HCEC 1CT (cell line): Measurements from ENCODE around the gene CSPG4.
"Not testable (repeated sequence)": the region's sequence is repeated elsewhere in the genome, so short reads cannot be mapped to it uniquely, and the experiment has no call there.

Experiments used
- DNase-seq: peaks from one replicate; pipeline ENCODE4 v3.0.0-alpha.2; 2017

The CSPG4 gene

DNA sequence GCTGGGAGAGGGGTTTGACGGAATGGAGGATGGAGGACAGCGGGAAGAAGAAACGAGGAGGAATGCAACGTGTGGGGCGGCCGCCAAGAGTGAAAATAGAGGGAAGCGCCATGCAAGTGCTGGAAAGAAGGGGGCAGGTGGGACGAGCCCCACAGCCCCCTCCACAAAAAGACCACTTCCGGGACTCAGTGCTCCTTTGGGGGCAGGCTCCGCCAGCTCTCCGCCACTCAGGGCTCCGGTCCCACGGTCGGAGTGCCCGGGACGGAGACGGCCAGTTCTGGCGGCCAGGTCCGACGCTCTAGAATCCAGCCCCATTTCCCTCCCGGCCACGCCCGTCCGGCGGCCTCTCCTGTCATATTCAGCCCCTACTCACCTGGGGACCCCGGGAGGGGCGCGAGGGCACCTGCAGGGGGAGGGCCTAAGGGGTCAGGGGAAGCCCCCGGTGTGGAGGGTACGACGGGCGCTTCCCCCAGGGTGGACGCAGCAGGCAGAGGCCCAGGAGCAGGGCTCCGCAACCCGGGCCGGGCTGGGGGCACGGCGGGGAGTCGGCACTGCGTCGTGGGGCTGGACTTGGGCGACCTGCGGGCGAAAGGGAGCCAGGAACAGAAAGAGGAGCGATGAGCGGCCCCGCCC lies 25.5 kb upstream of the CSPG4 start:
- no peak for DNase-seq

DNA sequence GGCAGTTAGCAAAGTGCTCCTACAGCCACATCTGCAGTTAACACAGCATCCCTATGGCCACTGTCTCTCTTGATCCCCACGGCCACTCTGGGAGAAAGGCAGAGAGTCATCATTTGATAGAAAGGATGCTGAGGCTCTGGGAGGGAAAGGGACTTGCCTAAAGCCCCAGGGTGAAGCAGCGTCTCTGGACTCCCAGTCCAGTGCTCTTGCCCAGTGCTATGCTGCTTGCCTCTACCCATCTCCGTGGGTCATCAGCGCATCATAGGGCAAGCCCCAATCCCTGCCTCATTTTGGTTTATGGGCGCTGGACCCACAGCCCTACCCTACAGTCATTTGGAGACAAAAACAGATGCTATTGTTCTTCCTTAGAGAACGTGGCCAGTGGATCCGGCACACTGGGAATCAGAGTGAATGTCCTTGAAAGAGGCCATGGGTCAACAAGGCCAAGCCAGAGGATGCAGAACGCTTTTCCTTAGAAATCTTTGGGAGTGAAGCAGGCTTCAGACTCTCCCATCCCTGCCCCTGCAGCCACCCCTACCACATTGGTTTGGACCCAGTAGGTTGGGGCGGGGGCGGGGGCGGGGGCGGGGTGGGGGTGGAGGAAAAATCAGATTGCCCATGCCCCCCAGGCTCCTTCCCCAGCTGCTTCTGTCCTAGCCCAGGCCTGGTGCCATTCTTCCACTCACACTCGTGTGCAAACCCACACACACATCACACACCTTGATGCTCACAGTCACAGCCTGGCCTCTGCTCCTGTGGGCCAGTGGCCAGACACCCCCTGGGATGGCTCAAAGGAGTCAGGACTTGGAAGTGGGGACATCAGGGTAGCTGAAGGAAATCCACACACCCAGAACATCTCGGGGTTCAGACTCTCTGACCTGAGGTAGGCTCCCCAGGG lies 24.7 kb upstream of the CSPG4 start:
- DNase-seq: not testable (repeated sequence)

DNA sequence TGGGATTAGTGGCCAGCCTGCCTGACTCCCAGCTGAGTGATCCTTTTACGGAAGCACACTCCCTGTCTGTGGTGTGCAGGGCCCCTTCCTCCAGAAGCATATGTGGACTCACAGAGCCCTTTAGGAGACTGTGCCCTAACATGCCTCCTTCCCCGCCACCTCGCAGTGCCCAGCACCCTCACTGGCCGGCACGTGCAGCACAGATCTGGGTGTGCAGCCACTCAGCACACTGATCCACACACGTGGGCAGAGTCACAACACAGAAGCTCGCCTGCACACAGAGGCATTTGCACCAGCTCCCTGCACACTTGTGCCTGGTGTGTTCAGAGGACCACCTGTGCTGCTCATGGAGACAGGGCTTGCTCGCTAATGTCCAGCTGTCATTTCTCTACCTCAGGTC lies 23.6 kb upstream of the CSPG4 start:
- DNase-seq: no peak

DNA sequence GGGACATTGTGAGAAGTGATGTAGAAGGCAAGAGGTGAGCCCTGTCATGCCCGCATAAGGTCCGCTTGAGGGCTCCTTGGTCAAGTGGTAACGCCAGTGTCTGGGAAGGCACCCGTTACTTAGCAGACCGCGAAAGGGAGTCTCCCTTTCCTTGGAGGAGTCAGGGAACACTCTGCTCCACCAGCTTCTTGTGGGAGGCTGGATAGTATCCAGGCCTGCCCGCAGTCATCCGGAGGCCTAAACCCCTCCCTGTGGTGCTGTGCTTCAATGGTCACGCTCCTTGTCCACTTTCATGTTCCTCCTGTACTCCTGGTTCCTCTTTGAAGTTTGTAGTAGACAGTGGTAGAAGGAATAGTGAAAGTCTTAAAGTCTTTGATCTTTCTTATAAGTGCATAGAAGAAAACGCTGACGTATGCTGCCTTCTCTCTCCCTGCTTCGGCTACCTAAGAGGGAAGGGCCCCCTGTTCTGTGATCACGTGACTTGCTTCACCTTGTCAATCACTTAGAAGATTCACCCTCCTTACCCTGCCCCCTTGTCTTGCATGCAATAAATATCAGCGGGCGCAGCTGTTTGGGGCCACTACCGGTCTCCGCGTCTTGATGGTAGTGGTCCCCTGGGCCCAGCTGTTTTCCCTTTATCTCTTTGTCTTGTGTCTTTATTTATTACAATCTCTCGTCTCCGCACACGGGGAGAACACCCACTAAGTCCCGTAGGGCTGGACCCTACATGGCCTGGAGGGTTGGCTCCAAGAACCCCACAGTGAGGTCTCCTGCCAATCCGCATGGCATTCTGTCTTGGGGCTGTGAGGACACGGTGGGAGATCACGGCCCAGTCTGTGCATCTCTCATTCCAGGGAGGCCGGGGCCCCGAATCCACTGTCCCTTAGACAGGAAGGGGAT lies 22.5 kb upstream of the CSPG4 start:
- not testable (repeated sequence) for DNase-seq

DNA sequence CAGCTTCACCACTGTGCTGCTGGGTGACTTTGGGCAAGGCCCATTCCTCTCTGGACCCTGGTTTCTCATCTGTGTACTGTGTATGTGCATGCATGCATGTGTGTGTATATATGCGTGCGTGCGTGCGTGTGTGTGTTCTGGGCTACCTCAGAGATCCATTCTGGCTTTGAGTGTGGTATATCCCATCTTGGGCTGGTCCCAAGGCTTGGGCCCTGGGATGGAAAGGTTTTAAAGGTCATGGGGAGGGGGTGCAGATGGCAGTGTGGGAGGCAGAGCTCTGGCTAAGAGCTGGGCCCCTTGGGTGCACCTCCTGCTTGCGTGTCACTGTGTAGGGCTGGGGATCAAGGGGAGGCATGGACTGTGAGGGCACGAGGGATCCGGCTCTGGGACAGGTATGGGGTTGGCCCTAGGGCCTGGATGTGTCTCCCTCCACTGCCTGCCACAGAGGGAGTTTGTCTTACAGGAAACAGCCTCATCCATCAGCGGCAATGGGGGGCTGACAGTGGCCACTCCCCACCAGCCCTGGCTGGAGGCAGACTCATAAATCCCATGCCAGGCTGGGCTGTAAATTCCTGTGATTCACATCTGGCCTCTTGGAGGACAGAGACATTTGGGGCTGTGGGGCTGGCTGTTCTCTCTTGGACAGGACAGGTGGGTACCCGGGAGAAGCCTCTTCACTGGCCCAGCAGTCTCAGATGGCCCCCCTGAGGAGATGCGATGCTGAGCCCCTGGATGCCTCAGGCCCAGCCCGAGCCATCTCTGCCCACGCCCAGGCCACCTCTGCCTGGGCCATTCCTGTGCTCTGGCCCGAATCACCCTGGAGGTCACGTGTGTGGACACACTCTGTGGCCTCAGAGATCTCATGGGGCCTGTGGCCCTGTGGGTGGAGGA lies 21.4 kb upstream of the CSPG4 start:
- no peak for DNase-seq

DNA sequence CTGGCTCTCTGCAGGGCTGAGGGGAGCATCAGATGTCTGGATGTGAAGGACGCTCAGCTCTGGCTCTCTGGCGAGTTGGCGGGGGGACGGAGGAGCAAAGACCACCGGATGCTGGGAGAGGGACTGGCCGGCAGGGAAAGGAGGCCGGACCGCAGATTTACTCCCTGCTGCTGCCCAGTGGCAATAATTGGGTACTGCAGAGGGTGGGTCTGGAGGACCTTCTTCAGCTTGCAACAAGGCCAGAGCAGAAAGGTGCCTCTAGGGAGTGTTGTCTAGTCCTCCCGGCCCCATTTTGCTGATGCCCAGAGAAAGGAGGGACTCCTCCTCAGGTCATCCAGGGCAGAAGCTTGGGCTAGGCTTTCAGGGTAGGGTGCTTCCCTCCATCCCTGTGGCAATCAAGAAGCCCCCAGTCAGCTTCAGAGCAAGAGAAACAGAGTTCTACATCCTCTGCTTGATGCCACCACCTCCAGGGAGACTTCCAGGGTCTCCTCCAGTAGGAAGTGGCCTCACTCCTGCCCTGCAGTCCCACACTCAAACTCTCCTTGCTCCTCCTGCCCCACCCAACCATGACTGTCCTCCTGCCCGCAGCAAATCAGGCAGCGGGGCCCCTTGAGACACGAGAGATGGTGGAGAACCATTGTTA lies 20.3 kb upstream of the CSPG4 start:
- peak; percentile 58 for DNase-seq

DNA sequence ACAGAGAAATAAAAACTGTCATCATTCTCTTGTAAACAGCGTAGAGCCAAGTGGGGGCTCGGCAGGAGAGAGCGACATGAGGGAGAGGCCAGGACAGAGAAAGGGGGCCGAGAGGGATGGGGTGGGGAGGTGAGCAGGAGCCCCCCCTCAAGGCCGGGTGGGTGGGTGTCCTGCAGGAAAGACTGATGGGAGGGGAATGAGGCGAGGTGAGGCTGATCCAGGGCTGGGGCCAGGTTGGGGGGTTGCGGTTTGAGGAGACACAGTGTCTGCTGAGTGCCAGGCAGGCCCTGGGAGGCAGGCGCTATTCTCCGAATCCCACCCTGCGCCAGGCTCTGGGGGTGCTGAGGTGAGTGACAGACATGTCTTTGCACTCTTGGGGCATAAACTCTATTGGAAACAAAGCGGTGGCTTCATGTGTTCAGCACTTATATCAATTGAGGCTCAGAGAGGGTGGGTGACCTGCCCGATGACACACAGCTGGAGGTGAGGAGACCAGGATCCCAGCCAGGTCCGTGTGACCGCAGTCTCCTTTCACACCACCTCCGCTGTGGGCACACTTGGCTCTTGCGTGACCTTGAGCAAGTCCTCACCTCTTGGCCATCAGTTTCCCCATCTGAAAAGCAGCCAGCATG lies 19.6 kb upstream of the CSPG4 start:
- no peak for DNase-seq

DNA sequence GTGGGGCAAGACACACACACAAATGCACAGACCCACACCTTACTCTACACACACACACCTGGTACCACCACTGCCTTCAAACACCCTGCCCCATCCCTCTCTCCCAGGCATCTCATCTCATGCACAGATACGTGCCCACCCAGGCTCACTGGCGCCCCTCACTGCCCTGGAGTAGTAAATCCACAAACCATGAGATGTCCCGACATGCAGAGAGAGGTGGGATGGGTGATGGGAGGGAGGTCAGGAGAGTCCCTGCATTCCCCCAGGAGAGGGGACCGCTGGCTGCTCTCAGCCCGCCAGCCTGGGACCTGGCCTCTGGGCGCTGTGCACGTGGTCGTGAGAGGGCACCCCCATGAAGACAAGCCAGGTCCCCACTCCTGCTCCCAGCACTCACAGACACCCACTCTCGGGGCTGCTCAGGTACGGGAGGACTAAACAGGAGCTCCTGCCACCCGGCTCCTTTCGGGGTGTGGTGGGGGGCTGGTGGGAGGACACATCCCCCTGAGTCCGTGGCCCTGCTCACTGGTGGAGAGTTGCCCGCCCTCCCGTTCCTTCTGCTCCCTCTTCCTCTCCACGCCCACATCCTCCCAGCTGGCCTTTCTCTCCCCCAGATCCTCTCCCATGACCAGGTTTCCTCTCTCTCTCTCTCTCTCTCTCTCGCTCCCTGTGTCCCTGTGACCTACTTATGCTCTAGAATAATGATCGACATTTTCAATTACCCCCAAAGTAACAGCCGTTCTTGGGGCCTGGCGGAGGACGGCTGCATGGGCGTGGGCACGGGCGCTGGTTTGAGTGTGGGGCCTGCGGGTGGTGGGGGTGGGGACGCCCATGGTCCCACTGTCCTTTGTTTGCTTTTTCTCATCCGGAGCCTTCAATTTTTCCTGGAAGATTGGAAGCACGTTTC lies 18.9 kb upstream of the CSPG4 start:
- peak; percentile 65 for DNase-seq

DNA sequence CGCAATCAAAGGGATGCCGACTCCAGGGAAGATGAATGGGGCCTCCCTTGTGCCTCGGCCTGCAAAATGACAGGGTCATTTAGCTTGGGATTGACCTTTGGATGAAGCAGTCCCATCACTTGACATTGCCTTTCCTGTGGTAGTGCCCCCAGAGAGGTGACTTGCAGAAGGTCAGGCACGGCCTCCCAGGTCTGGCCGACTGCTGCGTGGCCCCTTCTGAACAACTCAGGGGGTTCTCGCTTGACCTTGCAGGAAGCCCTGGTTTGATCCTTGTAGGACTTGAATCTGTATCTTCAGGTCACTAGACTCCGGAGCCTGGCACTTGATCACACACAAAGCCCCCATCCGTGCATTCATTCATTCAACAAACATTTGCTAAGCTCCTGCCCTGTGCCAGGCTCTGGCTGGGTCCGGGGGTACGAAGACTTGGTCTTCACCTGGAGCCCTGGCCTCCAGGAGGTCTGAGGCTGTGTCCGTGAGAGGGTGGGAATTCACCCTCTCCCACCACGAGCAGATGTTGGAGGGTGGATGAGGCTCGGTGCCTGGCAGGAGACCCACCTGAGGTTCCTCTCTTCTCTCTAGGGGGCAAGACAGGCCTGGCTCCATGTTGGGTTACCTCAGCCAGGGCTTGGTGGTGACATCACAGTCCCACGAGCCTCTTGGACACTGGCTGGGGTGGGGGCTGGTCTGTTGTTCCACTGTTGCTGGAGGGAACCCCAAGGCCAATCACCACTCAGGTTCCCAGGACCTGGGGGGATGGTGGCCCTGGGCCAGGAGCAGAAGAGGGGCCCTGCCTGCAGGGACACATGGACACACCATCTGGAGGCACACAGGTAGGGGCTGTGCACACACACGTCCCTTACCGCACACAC lies 18.0 kb upstream of the CSPG4 start:
- not testable (repeated sequence) for DNase-seq

DNA sequence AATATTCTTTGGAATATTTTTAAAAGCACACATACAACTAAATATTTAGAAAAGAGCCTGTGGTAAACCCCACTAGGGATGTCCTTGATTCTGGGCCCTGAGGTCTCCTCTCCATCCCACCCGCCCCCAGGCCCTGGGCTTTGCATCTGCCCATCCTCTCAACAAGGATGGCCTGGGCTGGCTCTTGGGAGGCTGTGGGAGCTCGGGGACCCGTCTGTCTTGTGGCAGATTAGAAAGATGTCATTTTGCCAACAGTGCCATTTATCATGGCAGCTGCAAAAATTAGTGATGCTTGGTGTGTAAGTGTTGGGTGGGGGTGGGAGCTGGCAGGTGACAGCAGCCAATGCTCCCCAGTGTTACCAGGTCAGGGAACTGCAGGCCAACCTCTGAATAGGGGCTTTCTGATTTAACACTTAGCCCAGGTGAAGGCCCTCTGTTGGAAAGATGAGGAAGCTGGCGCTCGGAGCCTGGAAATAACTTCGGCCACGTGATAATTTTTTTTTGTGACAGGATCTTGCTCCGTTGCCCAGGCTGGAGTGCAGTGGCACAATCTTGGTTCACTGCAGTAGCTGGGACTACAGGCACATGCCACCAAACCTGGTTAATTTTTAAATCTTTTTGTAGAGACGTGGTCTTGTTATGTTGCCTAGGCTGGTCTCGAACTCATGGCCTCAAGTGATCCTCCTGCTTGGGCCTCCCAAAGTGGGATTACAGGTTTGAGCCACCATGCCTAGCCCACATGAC lies 16.9 kb upstream of the CSPG4 start:
- no peak for DNase-seq

DNA sequence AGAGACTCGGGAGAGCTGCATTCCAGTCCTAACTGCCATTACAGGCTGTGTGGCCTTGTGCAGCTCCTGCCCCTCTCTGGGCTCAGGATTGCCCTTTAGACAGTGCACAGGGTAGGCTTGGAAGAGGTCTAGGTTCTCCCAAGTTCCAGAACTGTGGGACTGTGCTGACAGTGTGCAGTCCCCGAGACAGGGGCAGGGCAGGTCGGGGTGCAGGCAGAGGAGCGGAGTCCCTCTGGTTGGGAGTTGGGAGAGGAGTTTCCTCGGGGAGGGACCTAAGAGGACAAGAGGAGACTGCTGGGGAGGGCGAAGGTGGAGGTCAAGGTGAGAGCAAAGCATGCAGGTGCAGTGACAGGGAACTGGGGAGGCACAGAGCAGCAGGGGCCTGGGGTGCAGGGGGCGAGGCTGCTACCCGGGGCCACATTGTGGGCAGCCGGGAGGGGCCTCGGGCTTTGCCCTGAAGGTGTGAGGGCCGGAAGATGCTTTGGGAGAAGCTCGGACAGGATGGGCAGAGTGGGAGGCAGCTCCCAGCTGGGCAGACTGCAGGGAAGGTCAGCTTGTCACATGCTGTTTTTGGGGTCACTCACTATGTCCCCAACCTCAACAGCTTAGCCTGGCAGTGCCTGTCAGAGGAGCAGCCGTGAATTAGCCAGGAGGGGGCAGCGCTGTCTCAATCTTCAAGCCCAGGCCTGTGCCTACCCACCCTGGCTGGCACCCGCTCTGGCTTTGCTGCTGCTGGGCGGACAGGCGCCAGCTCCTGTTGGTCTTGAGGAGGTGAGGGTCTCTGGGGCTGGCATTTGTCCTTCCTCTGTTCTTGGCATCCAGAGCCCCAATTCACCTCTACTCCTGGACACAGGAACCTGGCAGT lies 15.4 kb upstream of the CSPG4 start:
- DNase-seq: peak; percentile 31

DNA sequence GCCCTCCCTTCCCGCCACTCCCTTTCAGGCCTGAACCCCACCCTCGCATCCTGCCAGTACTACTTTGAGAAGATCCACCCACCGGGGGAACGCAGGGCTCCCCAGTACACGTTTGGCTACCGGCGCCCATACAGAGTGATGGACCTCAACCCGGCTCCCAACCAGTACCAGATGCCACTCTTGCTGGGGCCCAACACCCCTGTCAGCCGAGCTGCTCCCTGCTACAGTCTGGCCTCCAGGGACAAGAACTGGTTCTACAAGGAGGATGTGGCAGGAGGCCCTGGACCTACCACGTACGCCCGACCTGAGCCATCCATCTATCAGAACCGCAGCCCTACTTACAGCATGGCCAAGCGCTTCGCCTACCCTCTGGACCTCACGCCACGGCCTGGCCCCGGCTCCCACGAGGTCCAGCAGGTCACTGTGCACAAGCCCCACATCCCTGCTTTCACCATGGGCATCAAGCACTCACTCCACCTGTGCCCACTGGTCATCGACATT lies 14.4 kb upstream of the CSPG4 start:
- DNase-seq: no peak

DNA sequence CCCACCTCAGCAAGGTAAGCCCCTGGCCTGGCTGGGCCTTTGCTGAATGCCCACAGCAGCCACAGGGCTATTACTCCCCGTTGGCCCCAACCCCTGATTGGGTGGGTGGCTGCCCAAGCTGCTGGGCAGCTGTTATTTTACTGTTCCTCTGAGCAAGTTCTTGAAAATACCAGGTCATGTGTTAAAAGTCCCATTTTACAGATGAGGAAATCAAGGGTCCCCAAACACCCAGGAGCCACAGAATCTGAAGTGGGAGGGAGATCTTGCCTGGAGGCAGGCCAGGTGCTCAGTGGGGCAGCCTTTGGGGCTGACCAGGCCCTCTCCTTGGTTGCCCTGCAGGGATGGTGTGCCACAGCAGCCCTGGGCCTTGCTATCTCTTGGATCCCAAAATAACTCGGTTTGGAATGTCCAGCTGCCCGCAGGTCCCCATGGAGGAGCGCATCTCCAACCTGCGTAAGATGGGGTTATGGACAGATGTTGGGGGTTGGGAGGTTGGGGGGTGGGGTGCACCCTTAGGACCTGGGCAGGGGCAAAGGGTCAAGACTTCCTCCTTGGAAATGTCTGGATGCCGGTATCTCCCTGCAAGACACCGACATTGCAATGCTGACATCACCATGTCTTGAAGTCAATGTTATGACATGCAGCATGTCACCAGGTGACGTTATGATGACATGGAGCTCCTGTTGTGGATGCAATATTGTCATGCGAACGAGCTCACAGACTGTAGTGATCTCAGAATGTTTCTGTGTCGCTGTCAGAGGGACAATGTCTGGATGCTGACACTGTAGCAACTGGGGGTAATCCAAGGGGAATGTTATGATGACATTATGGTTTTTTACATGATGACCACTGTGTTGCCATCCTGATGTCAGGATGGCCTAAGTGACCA lies 13.3 kb upstream of the CSPG4 start:
- DNase-seq: no peak

DNA sequence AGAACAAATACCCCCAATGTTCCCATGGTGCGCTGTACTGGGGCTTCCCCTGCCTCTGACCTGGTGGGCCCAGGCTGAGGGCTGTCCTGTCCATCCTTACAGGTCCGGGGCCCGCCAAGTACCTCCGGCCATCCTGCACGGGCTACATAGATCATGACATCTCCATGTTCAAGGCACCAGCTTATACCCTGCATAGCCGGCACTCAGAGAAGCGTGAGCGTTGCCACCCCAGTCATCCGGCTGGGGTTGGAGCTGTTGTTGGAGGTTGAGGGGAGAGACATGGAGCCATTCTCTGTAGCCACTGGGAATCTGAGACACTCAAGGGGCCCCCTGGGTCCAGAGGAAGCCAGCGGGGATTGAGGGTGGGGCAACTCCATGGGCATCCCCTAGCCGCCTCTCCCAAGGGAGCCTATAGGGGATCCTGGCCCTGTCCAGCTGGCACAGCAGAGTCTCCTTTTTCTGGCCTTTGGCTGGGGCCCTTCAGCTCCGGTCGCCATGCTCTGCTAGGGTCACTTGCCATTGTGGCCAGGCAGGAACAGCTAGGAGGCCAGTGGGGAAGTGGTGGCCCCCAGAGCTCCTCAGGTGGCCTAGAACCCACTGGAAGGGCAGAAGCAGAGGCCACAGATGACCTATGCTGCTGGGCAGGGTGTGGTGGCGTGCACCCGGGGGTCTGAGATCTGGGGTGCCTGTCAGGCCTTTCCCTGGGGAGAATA lies 12.5 kb upstream of the CSPG4 start:
- DNase-seq: no peak
